ENCODE data around the gene CCDC102A.
A peak's percentile ranks its signal among the peaks of the same experiment; 100 is the strongest.

The CCDC102A gene

GRCh38 chr16:57504491-57504890 is 31.9 kb downstream of the CCDC102A start:
- Histone ChIP-seq H3K27ac (ENCODE audit: extremely low read depth, low read depth, low read length) (no peak overlapping the region), H3K36me3 (ENCODE audit: control insufficient read depth in 2 of 2, insufficient read depth in 1 of 2, low read length in 2 of 2) (no peaks in the 10 kb centered on the region), H3K4me1 (ENCODE audit: control insufficient read depth, insufficient read depth, low read length) (no peaks in the 10 kb centered on the region), H3K4me3 (ENCODE audit: low read depth, low read length) (no peak overlapping the region), H3K9me3 (ENCODE audit: control insufficient read depth, insufficient read depth, low read depth, low read length) (no peaks in the 10 kb centered on the region)
- ChIA-PET CTCF (interaction anchor here (4.5 kb wide), 1 partner anchor 15 kb away, joined by 16 read pairs; no protein-coding TSS in a partner anchor), POLR2A (no interaction called here)
- TF ChIP-seq BCL11B (tag by site-specific recombination; IDR thresholded peaks at IDR 0.05; ENCODE audit: low read depth) (no peak), KLF10 (tag by site-specific recombination; IDR thresholded peaks at IDR 0.05) (no peak), SP7 (tag by site-specific recombination; IDR thresholded peaks at IDR 0.05) (no peak), ZNF660 (tag by site-specific recombination; IDR thresholded peaks at IDR 0.05) (no peak), GLI4 (tag by site-specific recombination; IDR thresholded peaks at IDR 0.05) (no peak), ZNF530 (tag by site-specific recombination; IDR thresholded peaks at IDR 0.05; ENCODE audit: low read depth) (no peak), ZNF473 (tag by site-specific recombination; IDR thresholded peaks at IDR 0.05) (no peak), ZIC2 (tag by site-specific recombination; IDR thresholded peaks at IDR 0.05) (no peak)
- TF ChIP-seq, protein P1, sequence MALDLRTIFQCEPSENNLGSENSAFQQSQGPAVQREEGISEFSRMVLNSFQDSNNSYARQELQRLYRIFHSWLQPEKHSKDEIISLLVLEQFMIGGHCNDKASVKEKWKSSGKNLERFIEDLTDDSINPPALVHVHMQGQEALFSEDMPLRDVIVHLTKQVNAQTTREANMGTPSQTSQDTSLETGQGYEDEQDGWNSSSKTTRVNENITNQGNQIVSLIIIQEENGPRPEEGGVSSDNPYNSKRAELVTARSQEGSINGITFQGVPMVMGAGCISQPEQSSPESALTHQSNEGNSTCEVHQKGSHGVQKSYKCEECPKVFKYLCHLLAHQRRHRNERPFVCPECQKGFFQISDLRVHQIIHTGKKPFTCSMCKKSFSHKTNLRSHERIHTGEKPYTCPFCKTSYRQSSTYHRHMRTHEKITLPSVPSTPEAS (tag by site-specific recombination; IDR thresholded peaks at IDR 0.05) = no peak
- TF ChIP-seq, protein P2, sequence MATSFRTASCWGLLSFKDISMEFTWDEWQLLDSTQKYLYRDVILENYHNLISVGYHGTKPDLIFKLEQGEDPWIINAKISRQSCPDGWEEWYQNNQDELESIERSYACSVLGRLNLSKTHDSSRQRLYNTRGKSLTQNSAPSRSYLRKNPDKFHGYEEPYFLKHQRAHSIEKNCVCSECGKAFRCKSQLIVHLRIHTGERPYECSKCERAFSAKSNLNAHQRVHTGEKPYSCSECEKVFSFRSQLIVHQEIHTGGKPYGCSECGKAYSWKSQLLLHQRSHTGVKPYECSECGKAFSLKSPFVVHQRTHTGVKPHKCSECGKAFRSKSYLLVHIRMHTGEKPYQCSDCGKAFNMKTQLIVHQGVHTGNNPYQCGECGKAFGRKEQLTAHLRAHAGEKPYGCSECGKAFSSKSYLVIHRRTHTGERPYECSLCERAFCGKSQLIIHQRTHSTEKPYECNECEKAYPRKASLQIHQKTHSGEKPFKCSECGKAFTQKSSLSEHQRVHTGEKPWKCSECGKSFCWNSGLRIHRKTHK (tag by site-specific recombination; IDR thresholded peaks at IDR 0.05) = no peak
- TF ChIP-seq, protein P3, sequence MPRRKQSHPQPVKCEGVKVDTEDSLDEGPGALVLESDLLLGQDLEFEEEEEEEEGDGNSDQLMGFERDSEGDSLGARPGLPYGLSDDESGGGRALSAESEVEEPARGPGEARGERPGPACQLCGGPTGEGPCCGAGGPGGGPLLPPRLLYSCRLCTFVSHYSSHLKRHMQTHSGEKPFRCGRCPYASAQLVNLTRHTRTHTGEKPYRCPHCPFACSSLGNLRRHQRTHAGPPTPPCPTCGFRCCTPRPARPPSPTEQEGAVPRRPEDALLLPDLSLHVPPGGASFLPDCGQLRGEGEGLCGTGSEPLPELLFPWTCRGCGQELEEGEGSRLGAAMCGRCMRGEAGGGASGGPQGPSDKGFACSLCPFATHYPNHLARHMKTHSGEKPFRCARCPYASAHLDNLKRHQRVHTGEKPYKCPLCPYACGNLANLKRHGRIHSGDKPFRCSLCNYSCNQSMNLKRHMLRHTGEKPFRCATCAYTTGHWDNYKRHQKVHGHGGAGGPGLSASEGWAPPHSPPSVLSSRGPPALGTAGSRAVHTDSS (tag by site-specific recombination; IDR thresholded peaks at IDR 0.05) = no peak

GRCh38 chr16:57504001-57504400 is 32.4 kb downstream of the CCDC102A start:
- H3K4me1 ChIP-seq (ENCODE audit: control insufficient read depth, insufficient read depth, low read length) = no peaks in the 10 kb centered on the region
- no peaks in the 10 kb centered on the region for H3K36me3 ChIP-seq (ENCODE audit: control insufficient read depth in 2 of 2, insufficient read depth in 1 of 2, low read length in 2 of 2)
- TF ChIP-seq SCRT2 (tag by site-specific recombination; IDR thresholded peaks at IDR 0.05) (peak; percentile 69), SP2 (tag by site-specific recombination; IDR thresholded peaks at IDR 0.05) (no peak)
- no peak overlapping the region for H3K27ac ChIP-seq (ENCODE audit: extremely low read depth, low read depth, low read length)
- ChIA-PET POLR2A (no interaction called here), CTCF (interaction anchor here (4.5 kb wide), 1 partner anchor 16 kb away, joined by 16 read pairs; no protein-coding TSS in a partner anchor)
- H3K9me3 ChIP-seq (ENCODE audit: control insufficient read depth, insufficient read depth, low read depth, low read length) = no peaks in the 10 kb centered on the region
- no peak overlapping the region for H3K4me3 ChIP-seq (ENCODE audit: low read depth, low read length)

- no peaks in the 10 kb centered on the region for H3K36me3 ChIP-seq (ENCODE audit: control insufficient read depth in 2 of 2, insufficient read depth in 1 of 2, low read length in 2 of 2)
- H3K27ac ChIP-seq (ENCODE audit: extremely low read depth, low read depth, low read length) = no peak overlapping the region
- no peaks in the 10 kb centered on the region for H3K4me1 ChIP-seq (ENCODE audit: control insufficient read depth, insufficient read depth, low read length)
- no peaks in the 10 kb centered on the region for H3K9me3 ChIP-seq (ENCODE audit: control insufficient read depth, insufficient read depth, low read depth, low read length)
- POLR2A ChIA-PET = no interaction called here
- CTCF ChIA-PET = no interaction called here
- no peak overlapping the region for H3K4me3 ChIP-seq (ENCODE audit: low read depth, low read length)
- TF ChIP-seq PRDM1 (tag by site-specific recombination; IDR thresholded peaks at IDR 0.05) (no peak), ZIC2 (tag by site-specific recombination; IDR thresholded peaks at IDR 0.05) (0 out of 2 replicates have a peak, but pooled peaks have one; percentile 25)
Observed at GRCh38 chr16:57503366-57503765, 33.0 kb downstream of the CCDC102A start.

Data from HEK293 (cell line).